NCI-H1048 (cell line): ENCODE results near the gene CELSR1.

Experiments
- DNase-seq: peaks from one replicate; lab custom pipeline; 2025; lab: John Stamatoyannopoulos, UW

The CELSR1 gene

GRCh38 chr22:46349238-46349637 is 188.2 kb downstream of the CELSR1 start:
- no peak for DNase-seq

DNA sequence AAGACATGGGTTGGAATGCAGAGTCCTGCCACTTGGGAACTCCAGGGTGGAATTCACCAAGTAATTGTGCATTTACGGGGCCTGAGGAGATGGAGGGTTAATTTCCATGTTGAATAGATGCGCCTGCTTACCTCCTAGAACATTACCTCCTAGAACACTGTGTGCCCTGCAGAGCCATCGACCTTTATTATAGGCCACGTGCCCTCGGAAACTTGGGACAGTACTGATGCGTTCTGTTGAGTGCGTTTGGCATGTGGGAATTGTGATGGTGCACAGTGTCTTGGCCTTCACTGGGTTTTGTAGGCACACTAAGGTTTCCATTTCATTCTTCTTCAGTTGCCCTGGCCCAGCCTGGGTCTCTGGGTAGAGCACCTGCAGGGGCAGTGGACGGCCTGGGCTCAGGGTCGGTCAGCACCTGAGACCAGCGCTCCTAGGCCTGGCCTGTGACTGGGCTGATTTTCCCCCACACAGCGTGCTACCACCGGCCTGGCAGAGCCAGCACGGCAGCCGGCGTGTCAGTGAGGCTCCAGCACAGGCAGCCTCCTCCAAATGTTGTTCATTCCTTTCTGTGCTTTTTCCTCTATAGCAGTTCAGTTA is 189.2 kb downstream of the CELSR1 start:
- DNase-seq = no peak

GRCh38 chr22:46347646-46348045 is 189.8 kb downstream of the CELSR1 start:
- DNase-seq = no peak

DNA sequence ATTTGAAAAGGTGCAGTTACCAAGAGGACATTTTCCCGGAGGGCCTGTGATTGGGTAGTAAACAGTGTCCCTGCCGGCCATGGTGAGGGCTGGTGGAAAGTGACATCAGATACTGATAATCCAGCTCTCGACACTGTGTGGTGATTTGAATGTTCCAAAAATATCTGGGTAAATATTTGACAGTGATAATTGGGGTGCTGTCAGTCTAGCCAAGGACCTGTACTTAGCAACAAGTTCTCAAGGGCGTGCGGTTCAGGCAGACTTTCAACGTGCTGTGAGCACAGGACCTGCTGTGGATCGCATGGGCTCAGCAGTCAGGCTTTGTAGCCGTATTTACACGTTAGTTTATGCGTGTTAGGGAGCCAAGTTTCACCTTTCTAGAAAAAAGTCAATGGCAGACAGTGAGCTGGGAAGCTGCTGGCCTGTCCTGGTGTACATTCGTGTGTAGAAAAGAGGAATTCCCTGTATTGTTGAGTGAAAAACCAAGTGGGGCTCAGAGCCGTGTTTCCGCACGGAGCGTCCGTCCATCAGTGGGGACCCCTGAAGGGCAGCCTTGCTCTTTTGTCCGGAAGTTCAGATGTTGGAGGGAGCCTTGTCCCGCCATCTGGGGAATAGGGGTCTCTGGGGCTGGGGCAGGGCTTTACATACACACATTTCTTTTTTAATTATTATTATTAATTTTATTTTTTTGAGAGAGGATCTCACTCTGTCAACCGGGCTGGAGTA is 190.6 kb downstream of the CELSR1 start:
- no peak for DNase-seq

- no peak for DNase-seq
These were observed 196.7 kb downstream of the CELSR1 start for GRCh38 chr22:46340676-46341075.

GRCh38 chr22:46339956-46340355 is 197.5 kb downstream of the CELSR1 start:
- no peak for DNase-seq

- DNase-seq = no peak
These were observed 198.8 kb downstream of the CELSR1 start for GRCh38 chr22:46338636-46339035.

- DNase-seq = no peak
These were observed 199.6 kb downstream of the CELSR1 start for GRCh38 chr22:46337870-46338269.

DNA sequence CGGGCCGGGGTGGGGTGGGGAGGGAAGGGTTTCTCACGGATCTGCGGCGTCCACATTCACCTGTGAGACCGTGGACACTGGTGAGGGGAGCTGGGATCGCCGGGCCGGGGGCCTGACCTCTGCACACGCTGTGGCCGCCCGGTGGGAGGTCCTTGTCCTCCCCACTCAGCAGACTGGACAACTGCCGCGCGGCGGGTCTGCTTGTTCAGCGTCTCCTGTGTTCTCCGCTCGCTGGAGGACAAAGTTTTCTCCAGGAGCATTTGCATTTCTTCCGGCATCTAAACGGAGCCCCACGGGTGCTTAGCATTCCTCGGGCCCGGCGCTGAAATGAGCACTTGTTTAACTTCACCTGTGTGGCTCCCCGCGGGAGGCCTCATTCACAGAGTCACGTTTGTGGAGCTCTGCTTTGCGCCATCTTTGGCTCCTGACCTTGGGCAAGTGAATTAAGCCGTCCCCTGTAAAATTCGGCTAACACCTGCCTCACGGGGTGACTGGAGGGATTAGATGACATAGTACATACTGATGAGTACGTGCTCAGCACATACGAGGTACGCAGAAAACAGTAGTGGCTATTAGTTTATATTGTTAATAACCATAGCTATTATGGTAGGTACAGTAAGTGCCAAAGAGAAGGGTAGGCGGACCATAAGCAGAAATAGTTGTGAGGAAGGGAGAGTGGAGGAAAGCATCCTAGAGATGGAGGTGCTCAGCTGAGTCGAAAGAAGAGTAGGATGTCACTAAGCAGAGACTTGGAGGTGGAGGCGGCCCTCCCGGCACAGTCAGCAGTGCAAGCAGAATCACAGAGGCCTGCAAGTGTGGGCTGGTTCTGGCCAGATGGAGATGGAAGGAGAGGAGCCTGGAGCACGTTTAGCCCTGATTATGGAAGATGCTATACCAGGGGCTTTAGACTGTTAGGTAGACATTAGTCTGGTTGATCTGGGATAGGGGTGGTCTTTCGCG is 201.0 kb downstream of the CELSR1 start:
- DNase-seq = no peak

- peak; percentile 56 for DNase-seq
These were observed 202.0 kb downstream of the CELSR1 start, which contains the start of gene TRMU for GRCh38 chr22:46335201-46336118. TRMU (plus strand) TSS chr22:46335714; CDS start chr22:46335765, 51 bp downstream.

DNA sequence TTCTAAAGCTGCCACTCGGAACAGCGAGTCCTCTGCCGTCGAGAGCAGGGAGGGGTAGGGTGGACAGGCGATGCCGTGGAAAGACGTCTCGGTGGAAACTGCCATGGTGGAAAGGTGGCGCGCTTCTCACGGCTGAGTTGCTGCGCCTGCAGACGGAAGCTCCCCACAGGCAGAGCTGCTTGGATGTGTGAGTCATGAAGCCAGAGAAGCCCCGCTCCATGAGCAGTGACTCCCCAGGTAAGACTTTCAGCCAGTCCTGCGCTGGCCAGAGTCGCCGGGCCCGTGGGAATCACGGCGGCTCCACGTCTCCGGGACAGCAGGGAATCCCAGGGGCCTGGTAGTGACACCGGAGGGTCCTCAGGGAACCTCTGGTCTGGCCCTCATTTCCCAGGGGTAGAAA is 205.9 kb downstream of the CELSR1 start:
- DNase-seq = no peak

DNA sequence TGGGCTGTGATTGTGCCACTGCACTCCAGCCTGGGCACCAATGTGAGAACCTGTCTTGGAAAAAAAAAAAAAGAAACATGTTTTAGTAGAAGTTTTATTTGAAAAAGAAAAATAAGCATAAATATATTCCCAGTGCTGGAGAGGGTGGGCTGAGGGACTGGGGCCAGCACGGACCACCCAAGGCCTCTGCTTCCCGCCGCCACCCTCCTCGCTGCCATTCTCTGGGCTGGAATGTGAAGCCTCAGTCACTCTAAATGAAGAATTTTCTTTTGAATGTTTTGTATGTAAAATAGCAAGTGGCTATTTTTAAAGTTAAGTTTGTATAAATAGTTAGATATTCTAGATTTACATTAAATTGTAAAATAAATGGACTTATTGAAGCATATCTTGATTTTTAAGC is 207.0 kb downstream of the CELSR1 start:
- no peak for DNase-seq

- DNase-seq = no peak
These were observed 207.8 kb downstream of the CELSR1 start for GRCh38 chr22:46329616-46330015.

- DNase-seq = no peak
These were observed 208.6 kb downstream of the CELSR1 start for GRCh38 chr22:46328797-46329196.

GRCh38 chr22:46327691-46328465 is 209.5 kb downstream of the CELSR1 start:
- DNase-seq = no peak

DNA sequence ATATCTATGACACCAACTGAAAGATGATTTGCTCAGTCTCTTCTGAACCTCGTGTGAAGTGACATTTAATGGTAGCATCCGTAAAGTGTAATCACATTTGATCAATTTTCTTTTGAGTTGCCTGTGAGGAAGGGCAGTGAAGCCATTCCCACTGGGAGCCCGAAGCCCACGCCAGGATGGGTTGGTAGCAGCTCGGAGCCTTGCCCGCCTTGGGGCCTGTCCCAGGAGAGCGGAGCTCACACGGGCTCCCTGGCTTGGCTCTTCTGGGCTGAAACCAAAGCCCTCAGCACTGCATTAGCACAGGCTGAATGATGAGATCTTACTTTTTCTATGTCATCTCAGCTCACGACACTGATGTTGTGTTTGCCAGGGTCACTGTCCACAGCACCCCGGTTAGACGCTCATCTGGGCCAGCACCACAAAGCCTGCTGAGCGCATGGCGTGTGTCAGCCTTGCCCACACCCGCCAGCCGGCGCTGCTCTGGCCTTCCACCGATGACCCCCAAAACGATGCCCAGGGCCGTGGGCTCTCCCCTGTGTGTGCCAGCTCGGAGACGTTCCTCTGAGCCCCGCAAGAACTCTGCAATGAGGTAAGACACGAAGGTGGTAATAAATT is 211.2 kb downstream of the CELSR1 start:
- no peak for DNase-seq

DNA sequence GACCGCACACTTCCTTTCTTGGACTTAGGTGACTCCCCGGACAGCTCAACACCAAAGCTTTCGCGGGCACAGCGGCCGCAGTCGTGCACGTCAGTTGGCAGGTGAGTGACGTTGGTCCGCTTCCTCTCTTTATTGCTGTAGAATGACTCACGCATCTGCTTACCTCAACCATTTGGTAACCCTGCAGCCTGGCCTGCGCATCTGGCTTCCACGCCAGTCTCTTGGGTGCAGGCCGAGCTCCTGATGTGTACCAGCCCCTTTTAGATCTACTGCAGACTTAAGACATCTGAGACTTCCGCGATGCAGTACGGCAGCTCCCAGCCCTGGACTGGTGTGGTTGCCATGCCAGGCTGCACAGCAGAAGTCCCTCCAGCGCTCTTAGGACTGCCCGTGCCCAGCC is 214.3 kb downstream of the CELSR1 start:
- DNase-seq = no peak

GRCh38 chr22:46322711-46323110 is 214.7 kb downstream of the CELSR1 start:
- no peak for DNase-seq

DNA sequence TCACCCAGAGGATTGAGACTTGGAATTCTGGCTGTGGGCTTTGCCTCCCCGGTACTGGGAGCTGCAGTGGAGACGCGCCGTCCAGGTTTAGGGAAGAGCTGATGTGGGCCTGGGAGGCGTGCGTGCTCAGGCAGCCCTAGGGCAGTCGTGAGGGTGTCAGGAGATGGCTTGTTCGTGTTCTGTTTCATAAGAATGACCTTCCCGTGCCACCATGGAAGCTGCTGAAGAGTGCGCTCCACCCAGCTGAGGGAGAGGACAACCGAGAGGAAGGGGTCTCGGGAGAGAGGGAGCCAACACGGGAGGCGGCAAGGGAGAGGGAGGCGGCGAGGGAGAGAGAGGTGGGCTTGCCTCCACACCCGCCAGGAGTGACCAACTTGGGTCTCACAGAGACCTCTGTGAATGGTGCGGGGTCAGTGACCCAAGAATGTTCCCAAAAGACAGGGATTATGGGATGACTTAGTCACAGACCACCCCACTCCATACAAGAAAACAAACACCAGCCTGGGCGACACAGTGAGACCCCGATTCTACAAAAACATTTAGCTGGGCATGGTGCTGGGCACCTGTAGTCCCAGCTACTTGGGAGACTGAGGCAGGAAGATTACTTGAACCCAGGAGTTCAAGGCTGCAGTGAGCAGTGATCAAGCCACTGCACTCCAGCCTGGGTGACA is 216.6 kb downstream of the CELSR1 start:
- no peak for DNase-seq
